Kidney epithelial cell (primary cell): ENCODE measurements around the gene PTPRQ. TPM values are rescaled to one million over a fixed set of nuclear protein-coding genes. Genes with fewer than 3 reads are reported as not detected.

Source experiments
- DNase-seq: peaks from one replicate; pipeline ENCODE4 v3.0.0-alpha.2; 2010; ENCODE audit warnings: low read depth
- H3K27me3 ChIP-seq: 2 replicates; pipeline ENCODE4 v1.6.0; 2011; ENCODE audit warnings: low read length; ENCODE audit not compliant: control insufficient read depth, insufficient read depth
- H3K36me3 ChIP-seq: 2 replicates; pipeline ENCODE4 v1.5.1; 2011; ENCODE audit warnings: low read length; ENCODE audit not compliant: control insufficient read depth, insufficient read depth
- H3K4me3 ChIP-seq: 2 replicates; pipeline ENCODE4 v1.5.1; 2011; ENCODE audit warnings: low read depth, mild to moderate bottlenecking, control low read depth, low read length
- CTCF ChIP-seq: IDR thresholded peaks from 2 replicates; pipeline ENCODE4 v1.5.1; 2011; ENCODE audit warnings: mild to moderate bottlenecking, moderate library complexity, low read length, control low read depth, inconsistent platforms; ENCODE audit not compliant: insufficient read depth, poor library complexity, severe bottlenecking
- total RNA-seq: library from RNA; depleted of rRNA; stranded (reverse); fragments of >200 nt; gene quantifications from 2 replicates; pipeline ENCODE4 v1.2.3, GENCODE V29; 2015

PTPRQ gene
- total RNA-seq, 1 donor from 2014 or later = under 0.01 TPM

- Histone ChIP-seq H3K27me3 (no peaks in the 10 kb centered on the region), H3K4me3 (no peak overlapping the region), H3K36me3 (no peaks in the 10 kb centered on the region)
- TF ChIP-seq CTCF = no peak
- DNase-seq = no peak
Observed at GRCh38 chr12:80576641-80577418, 132.8 kb downstream of the PTPRQ start.

DNA sequence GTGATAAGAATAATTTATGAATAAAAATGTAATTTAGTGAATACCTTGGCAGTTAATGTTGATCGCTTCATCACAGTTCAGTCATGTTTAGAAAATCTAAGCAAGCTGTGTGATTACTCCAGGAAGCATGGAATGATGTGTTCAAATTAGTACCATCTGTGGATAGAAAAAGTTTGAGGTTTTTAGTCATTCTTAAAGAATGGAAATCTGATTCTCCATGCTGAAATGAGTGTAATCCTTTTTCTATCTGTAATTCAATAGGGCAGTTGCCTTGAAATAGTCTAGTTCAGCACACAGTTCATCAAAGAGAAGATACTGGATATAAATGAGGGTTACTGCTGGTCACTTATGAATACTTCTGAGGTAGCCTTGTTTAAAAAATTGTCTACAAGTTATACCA, 136.2 kb downstream of the PTPRQ start:
- no peaks in the 10 kb centered on the region for H3K27me3 ChIP-seq
- DNase-seq = peak; percentile 76
- no peaks in the 10 kb centered on the region for H3K36me3 ChIP-seq
- TF ChIP-seq CTCF = no peak
- no peak overlapping the region for H3K4me3 ChIP-seq

- Histone ChIP-seq H3K4me3 (no peak overlapping the region), H3K36me3 (no peaks in the 10 kb centered on the region), H3K27me3 (no peaks in the 10 kb centered on the region)
- TF ChIP-seq CTCF = no peak
- no peak for DNase-seq
Observed at GRCh38 chr12:80581783-80582182, 137.7 kb downstream of the PTPRQ start.

GRCh38 chr12:80582431-80582830, 138.4 kb downstream of the PTPRQ start:
- TF ChIP-seq CTCF = no peak

GRCh38 chr12:80589077-80589476, 145.0 kb downstream of the PTPRQ start:
- Histone ChIP-seq H3K36me3 (no peaks in the 10 kb centered on the region), H3K4me3 (no peak overlapping the region), H3K27me3 (no peaks in the 10 kb centered on the region)
- no peak for DNase-seq
- no peak for TF ChIP-seq CTCF

More at GRCh38 chr12:80582431-80582830, 138.4 kb downstream of the PTPRQ start:
- DNase-seq = no peak
- Histone ChIP-seq H3K4me3 (no peak overlapping the region), H3K27me3 (no peaks in the 10 kb centered on the region), H3K36me3 (no peaks in the 10 kb centered on the region)

GRCh38 chr12:80590085-80590484, 146.1 kb downstream of the PTPRQ start:
- no peak for DNase-seq
- TF ChIP-seq CTCF = no peak
- H3K36me3 ChIP-seq = no peaks in the 10 kb centered on the region
- H3K4me3 ChIP-seq = no peak overlapping the region
- H3K27me3 ChIP-seq = no peaks in the 10 kb centered on the region
